ENCODE results near the gene LIPG.

DNA sequence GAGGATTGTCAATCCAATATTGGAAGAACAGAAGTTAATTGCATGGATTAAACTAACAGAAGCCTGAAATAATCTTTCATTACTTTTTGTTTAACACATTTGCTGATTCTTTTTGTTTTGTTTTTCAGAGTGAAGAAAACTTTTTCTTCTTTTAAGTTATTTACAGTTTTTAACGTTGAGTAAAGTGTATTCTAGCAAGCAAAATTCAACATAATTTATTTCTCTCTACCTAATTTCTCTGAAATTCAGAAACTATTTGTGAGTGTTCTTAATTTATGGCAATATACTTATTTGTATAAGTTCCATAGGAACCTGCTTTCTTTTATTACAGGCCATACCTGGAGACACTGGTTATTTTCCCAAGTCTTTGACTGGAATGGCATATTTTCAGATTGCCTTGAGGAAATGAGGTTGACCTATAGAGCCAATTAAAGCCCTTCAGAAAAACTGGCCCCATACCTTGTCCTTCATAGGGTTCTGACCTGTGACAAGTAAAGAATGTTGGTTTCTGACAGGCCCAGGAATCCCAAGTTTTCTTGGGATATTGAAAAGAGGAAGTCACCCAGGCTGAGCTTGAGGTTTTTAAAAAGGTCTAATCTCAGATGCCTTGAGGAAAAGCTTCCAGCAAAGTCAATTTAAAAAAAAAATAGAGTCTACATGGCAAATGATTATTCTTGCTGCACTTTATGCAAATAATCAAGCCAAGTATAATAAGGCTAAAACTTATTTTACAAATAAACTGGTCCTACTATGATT is 26.8 kb upstream of the LIPG start:
- TF ChIP-seq YY1 (tag by site-specific recombination; IDR thresholded peaks at IDR 0.05) (no peak), ZNF140 (tag by site-specific recombination; IDR thresholded peaks at IDR 0.05) (no peak), KLF1 (tag by site-specific recombination; IDR thresholded peaks at IDR 0.05) (no peak), ZBTB17 (tag by site-specific recombination; IDR thresholded peaks at IDR 0.05) (no peak), ZBTB1 (tag by site-specific recombination; IDR thresholded peaks at IDR 0.05) (no peak)
- TF ChIP-seq, protein P1, sequence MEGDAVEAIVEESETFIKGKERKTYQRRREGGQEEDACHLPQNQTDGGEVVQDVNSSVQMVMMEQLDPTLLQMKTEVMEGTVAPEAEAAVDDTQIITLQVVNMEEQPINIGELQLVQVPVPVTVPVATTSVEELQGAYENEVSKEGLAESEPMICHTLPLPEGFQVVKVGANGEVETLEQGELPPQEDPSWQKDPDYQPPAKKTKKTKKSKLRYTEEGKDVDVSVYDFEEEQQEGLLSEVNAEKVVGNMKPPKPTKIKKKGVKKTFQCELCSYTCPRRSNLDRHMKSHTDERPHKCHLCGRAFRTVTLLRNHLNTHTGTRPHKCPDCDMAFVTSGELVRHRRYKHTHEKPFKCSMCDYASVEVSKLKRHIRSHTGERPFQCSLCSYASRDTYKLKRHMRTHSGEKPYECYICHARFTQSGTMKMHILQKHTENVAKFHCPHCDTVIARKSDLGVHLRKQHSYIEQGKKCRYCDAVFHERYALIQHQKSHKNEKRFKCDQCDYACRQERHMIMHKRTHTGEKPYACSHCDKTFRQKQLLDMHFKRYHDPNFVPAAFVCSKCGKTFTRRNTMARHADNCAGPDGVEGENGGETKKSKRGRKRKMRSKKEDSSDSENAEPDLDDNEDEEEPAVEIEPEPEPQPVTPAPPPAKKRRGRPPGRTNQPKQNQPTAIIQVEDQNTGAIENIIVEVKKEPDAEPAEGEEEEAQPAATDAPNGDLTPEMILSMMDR (tag by site-specific recombination; IDR thresholded peaks at IDR 0.05), result no peak
- TF ChIP-seq, protein P2, sequence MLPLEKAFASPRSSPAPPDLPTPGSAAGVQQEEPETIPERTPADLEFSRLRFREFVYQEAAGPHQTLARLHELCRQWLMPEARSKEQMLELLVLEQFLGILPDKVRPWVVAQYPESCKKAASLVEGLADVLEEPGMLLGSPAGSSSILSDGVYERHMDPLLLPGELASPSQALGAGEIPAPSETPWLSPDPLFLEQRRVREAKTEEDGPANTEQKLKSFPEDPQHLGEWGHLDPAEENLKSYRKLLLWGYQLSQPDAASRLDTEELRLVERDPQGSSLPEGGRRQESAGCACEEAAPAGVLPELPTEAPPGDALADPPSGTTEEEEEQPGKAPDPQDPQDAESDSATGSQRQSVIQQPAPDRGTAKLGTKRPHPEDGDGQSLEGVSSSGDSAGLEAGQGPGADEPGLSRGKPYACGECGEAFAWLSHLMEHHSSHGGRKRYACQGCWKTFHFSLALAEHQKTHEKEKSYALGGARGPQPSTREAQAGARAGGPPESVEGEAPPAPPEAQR (tag by site-specific recombination; IDR thresholded peaks at IDR 0.05), result no peak
